ENCODE results near the gene SLC4A3.
"Not testable (repeated sequence)": the region's sequence is repeated elsewhere in the genome, so short reads cannot be mapped to it uniquely, and the experiment has no call there.

The SLC4A3 gene

DNA sequence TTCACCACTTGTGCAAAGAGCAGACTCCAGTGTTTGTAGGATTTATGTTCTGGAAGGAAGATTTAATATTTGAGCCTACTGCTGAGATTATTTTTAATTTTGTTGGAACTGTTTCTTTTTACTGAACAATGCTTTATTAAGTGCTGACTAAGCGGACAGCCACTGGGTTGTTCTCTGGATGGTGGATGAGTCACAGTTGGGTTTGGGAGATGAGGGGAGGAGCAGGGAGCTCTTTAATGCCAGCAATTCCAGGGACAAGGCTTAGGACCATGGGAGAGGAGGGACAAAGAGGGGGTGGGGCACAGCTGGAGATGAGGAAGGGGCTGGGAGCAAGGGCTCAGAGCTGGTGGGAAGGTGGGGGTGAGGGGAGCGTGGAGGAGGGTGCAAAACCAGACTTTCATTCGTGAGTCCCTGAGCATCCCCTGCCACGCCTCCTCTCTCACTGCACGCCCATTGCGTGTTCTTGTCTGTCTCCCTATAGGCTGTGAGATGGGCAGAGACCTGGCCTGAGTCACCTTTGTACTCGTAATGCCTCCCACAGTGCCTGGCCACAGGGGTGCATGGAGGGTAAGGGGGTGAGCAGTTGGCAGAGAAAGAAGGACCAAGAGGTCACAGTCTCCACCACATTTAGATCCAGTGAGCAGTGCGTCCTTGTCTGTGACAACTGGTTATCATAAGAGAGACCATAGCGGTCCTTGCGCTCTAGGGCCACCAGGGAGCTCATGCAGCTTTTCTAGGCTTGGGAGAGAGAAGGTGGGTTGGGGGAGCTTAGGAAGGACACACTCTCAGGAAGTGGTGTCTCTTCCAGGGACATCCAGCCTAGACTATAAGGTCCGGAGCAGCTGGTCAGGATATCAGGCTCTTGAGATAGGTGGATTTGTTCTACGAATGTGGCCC lies 18.4 kb downstream of the SLC4A3 start:
- DNase-seq (ENCODE audit: low read depth), result no peak

DNA sequence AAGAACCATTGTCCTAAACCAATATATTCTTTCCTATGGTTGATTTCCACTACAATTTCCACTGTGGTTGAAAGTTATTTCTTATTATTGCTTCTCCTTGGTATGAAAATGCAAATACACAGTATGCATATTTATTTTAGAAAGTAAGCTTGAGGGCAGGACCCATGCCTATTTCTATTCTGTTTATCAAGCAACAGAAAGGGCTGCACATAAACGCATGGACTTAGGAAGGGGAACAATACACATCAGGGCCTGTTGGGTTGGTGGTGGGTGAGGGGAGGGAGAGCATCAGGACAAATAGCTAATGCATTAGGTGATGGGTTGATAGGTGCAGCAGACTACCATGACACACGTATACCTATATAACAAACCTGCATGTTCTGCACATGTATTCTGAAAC lies 20.7 kb downstream of the SLC4A3 start:
- DNase-seq (ENCODE audit: low read depth), result no peak

- DNase-seq (ENCODE audit: low read depth), result no peak
Measured at GRCh38 chr2:219648963-219649362, 21.5 kb downstream of the SLC4A3 start.

- no peak for DNase-seq (ENCODE audit: low read depth)
Measured at GRCh38 chr2:219650426-219651248, 23.2 kb downstream of the SLC4A3 start.

DNA sequence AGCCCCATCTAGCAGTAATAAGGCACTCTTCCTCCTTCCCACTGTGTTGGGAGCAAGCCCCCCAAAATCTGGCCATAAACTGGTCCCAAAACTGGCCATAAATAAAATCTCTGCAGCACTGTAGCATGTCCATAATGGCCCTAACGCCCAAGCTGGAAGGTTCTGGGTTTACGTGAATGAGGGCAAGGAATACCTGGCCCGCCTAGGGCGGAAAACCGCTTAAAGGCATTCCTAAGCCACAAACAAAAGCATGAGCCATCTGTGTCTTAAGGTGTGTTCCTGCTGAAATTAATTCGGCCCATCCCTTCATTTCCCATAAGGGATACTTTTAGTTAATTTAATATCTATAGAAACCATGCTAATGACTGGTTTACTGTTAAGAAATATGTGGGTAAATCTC lies 24.2 kb downstream of the SLC4A3 start:
- not testable (repeated sequence) for DNase-seq (ENCODE audit: low read depth)

DNA sequence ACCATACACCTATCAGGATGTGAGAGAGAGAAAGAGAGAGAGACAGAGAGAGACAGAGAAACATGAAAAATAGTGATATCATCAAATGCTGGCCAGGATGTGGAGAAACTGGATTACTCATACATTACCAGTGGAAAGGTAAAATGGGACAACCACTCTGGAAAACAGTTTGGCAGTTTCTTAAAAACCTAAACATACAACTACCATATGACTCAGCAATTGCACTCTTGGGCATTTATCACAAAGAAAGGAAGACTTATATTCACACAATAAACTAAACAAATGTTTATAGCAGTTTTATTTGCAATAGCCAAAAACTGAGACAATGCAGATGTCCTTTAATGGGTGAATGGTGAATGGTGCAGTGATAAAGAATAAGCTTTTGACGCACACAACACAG lies 29.1 kb downstream of the SLC4A3 start:
- no peak for DNase-seq (ENCODE audit: low read depth)

DNA sequence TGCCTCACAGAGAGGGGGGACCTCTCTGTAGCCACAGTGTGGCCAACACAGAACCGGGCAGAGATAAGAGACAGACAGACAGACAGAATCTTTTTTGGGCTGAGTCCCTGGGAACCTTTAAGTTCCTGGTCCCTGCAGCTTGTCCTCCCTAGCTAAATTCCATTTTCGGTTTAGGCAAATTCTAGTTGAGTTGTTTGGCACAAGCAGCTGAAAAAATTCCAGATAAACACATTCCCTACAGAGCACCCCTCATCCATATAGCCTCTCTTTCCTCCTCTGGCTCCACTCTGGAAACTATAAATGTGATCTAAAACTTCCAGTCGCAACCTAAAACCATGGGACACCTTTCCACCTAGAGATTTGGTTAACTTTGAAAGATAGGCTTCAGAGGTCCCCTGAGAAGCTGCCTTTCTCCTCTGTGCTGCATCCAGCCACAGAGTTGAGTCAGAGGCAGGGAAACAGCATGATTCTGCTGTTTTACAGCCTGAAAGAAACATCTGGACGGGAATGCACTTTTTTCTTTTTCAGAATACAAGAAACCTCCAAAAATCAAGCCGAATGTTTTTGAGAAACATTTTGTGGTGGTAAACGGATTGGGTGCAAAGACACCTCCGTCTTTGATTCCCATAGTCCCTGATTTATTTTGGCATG lies 30.9 kb downstream of the SLC4A3 start:
- no peak for DNase-seq (ENCODE audit: low read depth)

GRCh38 chr2:219658874-219659273 lies 31.4 kb downstream of the SLC4A3 start:
- no peak for DNase-seq (ENCODE audit: low read depth)

GRCh38 chr2:219661197-219661954 lies 33.9 kb downstream of the SLC4A3 start:
- no peak for DNase-seq (ENCODE audit: low read depth)

- no peak for DNase-seq (ENCODE audit: low read depth)
Measured at GRCh38 chr2:219661955-219662395, 34.5 kb downstream of the SLC4A3 start.

- DNase-seq (ENCODE audit: low read depth), result no peak
Measured at GRCh38 chr2:219662566-219662965, 35.1 kb downstream of the SLC4A3 start.

DNA sequence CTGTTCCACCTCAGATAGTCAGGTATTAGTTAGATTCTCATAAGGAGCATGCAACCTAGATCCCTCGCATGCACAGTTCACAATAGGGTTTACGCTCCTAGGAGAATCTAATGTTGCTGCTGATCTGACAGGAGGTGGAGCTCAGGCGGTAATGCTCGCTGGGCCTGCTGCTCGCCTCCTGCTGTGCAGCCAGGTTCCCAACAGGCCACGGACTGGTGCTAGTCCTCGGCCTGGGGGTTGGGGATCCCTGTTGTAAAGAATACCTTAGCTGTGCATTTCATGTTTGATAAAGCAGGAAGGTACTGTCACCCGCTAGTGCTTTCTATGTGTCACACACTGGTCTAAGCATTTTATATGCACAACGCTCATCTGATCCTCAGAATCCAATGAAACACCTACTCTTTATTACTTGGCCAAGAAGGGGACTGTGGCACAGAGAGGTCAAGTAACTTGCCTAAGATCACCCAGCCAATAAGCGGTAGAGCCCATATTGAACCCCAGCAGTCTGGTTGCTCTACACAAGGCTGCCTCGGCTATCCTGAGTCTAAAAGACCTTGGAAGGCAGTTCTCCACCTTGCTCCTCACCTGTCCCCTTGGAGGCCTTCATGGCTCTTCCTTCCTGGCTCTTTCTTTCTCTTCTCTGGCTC lies 35.8 kb downstream of the SLC4A3 start:
- DNase-seq (ENCODE audit: low read depth), result no peak

GRCh38 chr2:219664041-219664440 lies 36.6 kb downstream of the SLC4A3 start:
- no peak for DNase-seq (ENCODE audit: low read depth)

GRCh38 chr2:219664944-219665343 lies 37.5 kb downstream of the SLC4A3 start:
- DNase-seq (ENCODE audit: low read depth), result no peak

DNA sequence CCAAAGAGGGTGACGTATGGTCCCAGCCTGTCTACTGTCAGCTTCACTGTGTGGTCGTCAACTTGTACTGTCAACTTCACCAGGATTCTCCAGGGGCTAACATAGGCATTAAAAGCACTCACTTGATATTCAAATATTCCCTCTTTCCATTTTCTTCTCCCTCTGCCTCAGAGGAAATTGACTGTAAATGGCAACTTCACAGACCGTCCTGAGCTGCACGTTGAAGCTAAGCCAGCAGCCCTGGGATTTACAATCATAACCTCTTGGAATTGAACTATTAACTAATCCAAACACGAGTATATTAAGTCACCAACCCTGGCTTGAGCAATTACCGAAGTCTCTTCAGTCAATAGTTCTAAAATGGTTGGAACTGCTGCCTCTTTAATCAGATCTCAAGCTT lies 38.5 kb downstream of the SLC4A3 start:
- no peak for DNase-seq (ENCODE audit: low read depth)

DNA sequence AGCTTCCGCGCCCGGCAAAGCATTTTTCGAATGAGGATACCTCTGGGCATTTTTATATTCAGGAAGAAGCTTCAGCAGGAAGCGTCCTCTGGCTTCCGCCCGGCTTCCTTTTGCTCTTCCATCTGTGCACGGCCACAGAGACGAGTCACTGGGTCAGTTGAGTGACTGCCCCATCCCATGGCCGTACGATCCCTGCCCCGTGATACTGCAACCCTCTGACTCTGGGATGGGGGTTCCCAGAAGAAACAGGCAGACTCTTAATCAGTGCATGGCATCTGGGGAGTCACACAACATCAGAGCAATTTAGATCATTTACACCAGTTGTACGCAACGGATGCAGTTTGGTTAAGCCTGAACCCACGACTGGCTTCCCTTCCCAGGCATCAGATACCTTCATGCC lies 40.9 kb downstream of the SLC4A3 start:
- no peak for DNase-seq (ENCODE audit: low read depth)

GRCh38 chr2:219670386-219670785 lies 43.0 kb downstream of the SLC4A3 start:
- DNase-seq (ENCODE audit: low read depth), result no peak

DNA sequence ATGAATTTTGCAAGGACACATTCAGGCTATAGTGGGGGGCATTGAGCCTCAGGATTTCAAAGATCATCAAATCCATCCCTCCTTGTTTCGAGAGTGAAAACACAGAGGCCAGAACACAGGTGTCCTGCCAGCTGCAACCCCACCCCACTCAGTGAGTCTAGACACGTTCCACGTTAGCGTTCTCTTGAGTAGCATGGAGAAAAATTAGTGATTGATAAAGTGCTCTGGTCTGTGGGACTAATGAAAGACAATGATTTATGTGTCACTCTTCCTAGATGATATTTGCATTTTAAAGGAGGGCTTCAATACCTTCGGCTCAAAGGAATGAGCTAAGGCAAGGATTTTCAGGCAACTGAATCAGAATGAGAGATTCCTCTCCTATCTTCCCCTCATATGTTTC lies 43.8 kb downstream of the SLC4A3 start:
- no peak for DNase-seq (ENCODE audit: low read depth)

- no peak for DNase-seq (ENCODE audit: low read depth)
Measured at GRCh38 chr2:219672406-219672805, 45.0 kb downstream of the SLC4A3 start.

GRCh38 chr2:219675221-219675620 lies 47.8 kb downstream of the SLC4A3 start:
- no peak for DNase-seq (ENCODE audit: low read depth)

DNA sequence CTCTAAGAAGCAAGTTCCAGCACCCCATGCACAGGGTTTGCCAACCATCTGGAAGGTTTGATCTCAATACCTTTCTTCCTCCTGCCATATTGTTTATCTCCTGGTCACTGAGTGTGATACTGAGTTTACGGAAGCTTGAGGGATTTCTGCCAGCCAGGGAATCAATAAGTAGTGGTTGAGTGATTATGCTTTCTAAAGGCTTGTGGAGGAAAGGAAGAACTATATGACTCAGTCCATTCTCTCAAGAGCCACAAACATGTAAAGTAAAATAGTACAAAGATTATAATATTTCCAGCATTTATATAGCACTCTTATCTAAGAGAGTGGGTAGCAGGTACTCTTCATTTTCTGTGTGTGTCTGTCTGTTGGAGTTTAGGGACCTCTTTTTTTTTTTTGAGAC lies 49.2 kb downstream of the SLC4A3 start:
- DNase-seq (ENCODE audit: low read depth), result no peak
